WTC11 (cell line): Measurements from ENCODE around the gene TOM1L2. TPM values are rescaled to one million over a fixed set of nuclear protein-coding genes. Genes with fewer than 3 reads are reported as not detected.
A peak's percentile ranks its signal among the peaks of the same experiment; 100 is the strongest.

ENCODE experiments used
- ATAC-seq: fragments of 200-7000 bp; cut with Tn5 transposase; 2 replicates; pipeline ENCODE4 v1.10.0; 2021; ENCODE audit warnings: mild to moderate bottlenecking, moderate library complexity
- CTCF ChIA-PET: fragments of 300-600 bp; sonication (Branson Sonifier 250); formaldehyde crosslinking; loops from one replicate; lab custom pipeline; 2021; ENCODE audit warnings: antibody characterized with exemption; lab: Charles Lee
- POLR2A ChIA-PET: fragments of 350-600 bp; sonication (Branson Sonifier 250); formaldehyde crosslinking; loops from one replicate; lab custom pipeline; 2021; ENCODE audit warnings: antibody characterized with exemption; lab: Charles Lee
- DNase-seq: peaks from one replicate; pipeline ENCODE4 v3.0.0; 2021; ENCODE audit warnings: low spot score
- H3K27ac Mint-ChIP-seq: 2 replicates; pipeline ENCODE4 v1.8.0; 2021; ENCODE audit warnings: mixed read lengths
- H3K27me3 Mint-ChIP-seq: 2 replicates; pipeline ENCODE4 v1.8.0; 2021; ENCODE audit warnings: low read depth, mild to moderate bottlenecking, moderate library complexity, mixed read lengths
- H3K36me3 Mint-ChIP-seq: 2 replicates; pipeline ENCODE4 v1.8.0; 2021; ENCODE audit warnings: mixed read lengths
- H3K4me1 Mint-ChIP-seq: 2 replicates; pipeline ENCODE4 v1.8.0; 2022; ENCODE audit warnings: mixed read lengths
- H3K4me3 Mint-ChIP-seq: 2 replicates; pipeline ENCODE4 v1.8.0; 2021; ENCODE audit warnings: mild to moderate bottlenecking, moderate library complexity, mixed read lengths
- H3K9me3 Mint-ChIP-seq: 2 replicates; pipeline ENCODE4 v1.8.0; 2021; ENCODE audit warnings: mixed read lengths
- CTCF ChIP-seq: fragments of 200-600 bp; IDR thresholded peaks from 2 replicates; pipeline ENCODE4 v1.8.0; 2022; ENCODE audit warnings: antibody characterized with exemption
- FOXK1 ChIP-seq: sonication (generic); formaldehyde crosslinking; IDR thresholded peaks from 2 replicates; pipeline ENCODE4 v1.8.0; 2022; ENCODE audit warnings: mild to moderate bottlenecking, moderate library complexity, missing genetic modification reagents
- IRF1 ChIP-seq: sonication (generic); formaldehyde crosslinking; IDR thresholded peaks from 2 replicates; pipeline ENCODE4 v1.8.0; 2023; ENCODE audit warnings: missing genetic modification reagents
- JAZF1 ChIP-seq: fragments of 250-450 bp; sonication (Bioruptor Pico); IDR thresholded peaks from 2 replicates; pipeline ENCODE4 v1.9.0; 2021; ENCODE audit warnings: moderate library complexity, mild to moderate bottlenecking, inconsistent platforms
- NFATC4 ChIP-seq: fragments of 250-450 bp; sonication (Bioruptor Pico); IDR thresholded peaks from 2 replicates; pipeline ENCODE4 v1.9.0; 2021; ENCODE audit warnings: mild to moderate bottlenecking
- NR3C1 ChIP-seq: sonication (generic); formaldehyde crosslinking; conservative IDR thresholded peaks from 2 replicates; pipeline ENCODE4 v1.8.1; 2023; ENCODE audit warnings: low read depth, mild to moderate bottlenecking, missing genetic modification reagents
- PRRX2 ChIP-seq: fragments of 250-450 bp; sonication (Bioruptor Pico); IDR thresholded peaks from 2 replicates; pipeline ENCODE4 v1.8.0; 2021; ENCODE audit warnings: mild to moderate bottlenecking
- TCF7 ChIP-seq: sonication (generic); formaldehyde crosslinking; IDR thresholded peaks from 2 replicates; pipeline ENCODE4 v1.8.0; 2022; ENCODE audit warnings: mild to moderate bottlenecking, low read depth, missing genetic modification reagents, moderate library complexity
- TEAD1 ChIP-seq: sonication (generic); formaldehyde crosslinking; IDR thresholded peaks from 2 replicates; pipeline ENCODE4 v1.8.0; 2022; ENCODE audit warnings: mild to moderate bottlenecking, missing genetic modification reagents
- ZBTB43 ChIP-seq: sonication (generic); formaldehyde crosslinking; IDR thresholded peaks from 2 replicates; pipeline ENCODE4 v1.8.1; 2023; ENCODE audit warnings: mild to moderate bottlenecking, missing genetic modification reagents
- ZNF263 ChIP-seq: sonication (generic); formaldehyde crosslinking; IDR thresholded peaks from 2 replicates; pipeline ENCODE4 v1.8.1; 2022; ENCODE audit warnings: low read depth, mild to moderate bottlenecking, moderate library complexity, missing genetic modification reagents
- ZNF317 ChIP-seq: sonication (generic); formaldehyde crosslinking; IDR thresholded peaks from 2 replicates; pipeline ENCODE4 v1.8.1; 2023; ENCODE audit warnings: low read depth, mild to moderate bottlenecking, moderate library complexity, missing genetic modification reagents, borderline replicate concordance
- ZNF425 ChIP-seq: fragments of 250-450 bp; sonication (Bioruptor Pico); conservative IDR thresholded peaks from 2 replicates; pipeline ENCODE4 v1.9.0; 2021; ENCODE audit warnings: mild to moderate bottlenecking
- ZNF532 ChIP-seq: fragments of 250-450 bp; sonication (Bioruptor Pico); IDR thresholded peaks from 2 replicates; pipeline ENCODE4 v1.9.0; 2021; ENCODE audit warnings: mild to moderate bottlenecking, borderline replicate concordance
- total RNA-seq: library from RNA; stranded (reverse); gene quantifications from 3 replicates; pipeline ENCODE4 v1.2.3, GENCODE V29; 2021

Gene TOM1L2
- total RNA-seq, 1 experiment from 2014 or later, result 6.4 TPM

GRCh38 chr17:17836250-17836817, 135.9 kb downstream of the TOM1L2 start (continued):
- TF ChIP-seq ZNF317 (CRISPR knock-in tag) (0 out of 2 replicates have a peak, but pooled peaks have one; percentile 27), TEAD1 (CRISPR knock-in tag) (peak; percentile 7; the same call in 1 of the 2 replicates), NR3C1 (CRISPR knock-in tag) (no peak), JAZF1 (CRISPR knock-in tag) (no peak), NFATC4 (CRISPR knock-in tag) (no peak), ZNF425 (no peak), ZBTB43 (peak; percentile 76; the same call in 1 of the 2 replicates), CTCF (no peak), FOXK1 (CRISPR knock-in tag) (no peak; the same call in none of the 2 replicates)
- TF ChIP-seq, all 79 proteins: peak for 32

GRCh38 chr17:17835415-17836249, 136.6 kb downstream of the TOM1L2 start:
- DNase-seq (no peak), ATAC-seq (no peak)
- Mint-ChIP-seq H3K27ac (peak overlapping the region; percentile 94), H3K36me3 (peaks cover 24% of the 10 kb centered on the region), H3K4me3 (peak overlapping the region; percentile 69), H3K9me3 (no peaks in the 10 kb centered on the region), H3K27me3 (no peaks in the 10 kb centered on the region), H3K4me1 (peaks cover 69% of the 10 kb centered on the region)
- ChIA-PET CTCF (interaction anchor here (0.6 to 3.6 kb wide), 18 partner anchors 8 to 339 kb away, joined by 3 to 37 read pairs (median 4); no protein-coding TSS in a partner anchor), POLR2A (interaction anchor here (0.6 to 4.8 kb wide), 21 partner anchors 10 to 137 kb away, joined by 3 to 137 read pairs (median 5); partner anchors contain the start of gene TOM1L2)
- no peak for TF ChIP-seq ZNF317 (CRISPR knock-in tag)
- no peak for TF ChIP-seq ZBTB43
- TF ChIP-seq TCF7 (CRISPR knock-in tag), result no peak
- no peak for TF ChIP-seq ZNF263 (CRISPR knock-in tag)
- no peak for TF ChIP-seq IRF1 (CRISPR knock-in tag)
- TF ChIP-seq ZNF425, result no peak
- no peak for TF ChIP-seq PRRX2 (CRISPR knock-in tag)
- peak; percentile 35; the same call in 1 of the 2 replicates for TF ChIP-seq ZNF532 (CRISPR knock-in tag)
